ENCODE data around the gene IQSEC1. TPM values are rescaled to one million over a fixed set of nuclear protein-coding genes. Genes with fewer than 3 reads are reported as not detected.

Gene IQSEC1
- total and polyA plus RNA-seq, 2 donors (not counting 3 experiments of a cell fraction or from before 2014, with no cell fraction given), result 5.2 to 18.0 TPM

DNA sequence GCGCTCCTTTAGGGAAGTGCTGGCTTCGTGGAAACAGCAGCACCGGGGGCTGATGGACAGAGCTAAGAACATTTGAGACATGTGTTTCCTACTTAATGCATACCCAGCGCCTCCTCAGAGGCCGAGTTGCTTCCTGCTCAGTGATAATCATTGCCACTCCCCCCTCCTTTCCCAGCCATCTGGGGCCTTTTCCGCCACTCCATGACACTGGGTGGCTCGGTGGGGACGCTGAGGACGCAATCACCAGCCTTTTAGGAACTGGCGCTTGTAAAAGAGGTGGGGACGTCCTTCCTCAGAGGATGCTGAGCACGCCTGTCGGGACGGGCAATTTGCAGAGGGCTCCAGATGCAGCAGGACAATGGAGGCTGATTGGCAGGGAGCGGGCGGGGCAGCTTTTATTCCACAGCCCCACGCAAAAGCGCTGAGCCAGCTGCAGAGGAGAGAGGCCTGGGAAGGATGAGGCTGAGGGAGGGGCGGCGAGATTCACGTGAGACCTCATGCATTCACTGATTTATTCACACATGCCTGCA is 22.2 kb upstream of the IQSEC1 start:
- intact Hi-C loops (cut with micrococcal nuclease), result no loop called here
- no peak overlapping the region for H2AFZ ChIP-seq (ENCODE audit: low read depth, low read length)
- CTCF ChIA-PET, result interaction anchor here (1.6 kb wide), 2 partner anchors 15 to 357 kb away, joined by 3 to 6 read pairs; no protein-coding TSS in a partner anchor

More for the DNA sequence above, 22.2 kb upstream of the IQSEC1 start:
- H3K4me3 ChIP-seq (replicated peaks in 1 of 3; ENCODE audit: insufficient read depth in 1 of 3, low read depth in 1 of 3, low read length in 3 of 3), result no peak overlapping the region
- H3K4me1 ChIP-seq (ENCODE audit: control insufficient read depth, extremely low read depth, insufficient read depth, low read length), result no peaks in the 10 kb centered on the region
- H3K9me1 ChIP-seq (replicated peaks; ENCODE audit: control insufficient read depth, extremely low read depth, insufficient read depth, low read length), result no peaks in the 10 kb centered on the region
- no peak for DNase-seq (ENCODE audit: low read depth, low spot score)
- H3K9ac ChIP-seq (replicated peaks; ENCODE audit: extremely low read depth, insufficient read depth, low read length), result no peak overlapping the region
- FAIRE-seq, result no peak
- no peaks in the 10 kb centered on the region for H3K79me2 ChIP-seq (ENCODE audit: control insufficient read depth, insufficient read depth, low read length)
- BruUV-seq (replicated peaks), result no TSS peak
- no peaks in the 10 kb centered on the region for H4K20me1 ChIP-seq (replicated peaks; ENCODE audit: control insufficient read depth, extremely low read depth, insufficient read depth, low read length)
- no peaks in the 10 kb centered on the region for H3K9me3 ChIP-seq (replicated peaks; ENCODE audit: control insufficient read depth, insufficient read depth, low read length)
- POLR2A ChIA-PET, result no interaction called here
- TF ChIP-seq FOS (IDR thresholded peaks at IDR 0.05; ENCODE audit: borderline replicate concordance, insufficient read depth, low read length), result no peak
- TF ChIP-seq, protein P1, sequence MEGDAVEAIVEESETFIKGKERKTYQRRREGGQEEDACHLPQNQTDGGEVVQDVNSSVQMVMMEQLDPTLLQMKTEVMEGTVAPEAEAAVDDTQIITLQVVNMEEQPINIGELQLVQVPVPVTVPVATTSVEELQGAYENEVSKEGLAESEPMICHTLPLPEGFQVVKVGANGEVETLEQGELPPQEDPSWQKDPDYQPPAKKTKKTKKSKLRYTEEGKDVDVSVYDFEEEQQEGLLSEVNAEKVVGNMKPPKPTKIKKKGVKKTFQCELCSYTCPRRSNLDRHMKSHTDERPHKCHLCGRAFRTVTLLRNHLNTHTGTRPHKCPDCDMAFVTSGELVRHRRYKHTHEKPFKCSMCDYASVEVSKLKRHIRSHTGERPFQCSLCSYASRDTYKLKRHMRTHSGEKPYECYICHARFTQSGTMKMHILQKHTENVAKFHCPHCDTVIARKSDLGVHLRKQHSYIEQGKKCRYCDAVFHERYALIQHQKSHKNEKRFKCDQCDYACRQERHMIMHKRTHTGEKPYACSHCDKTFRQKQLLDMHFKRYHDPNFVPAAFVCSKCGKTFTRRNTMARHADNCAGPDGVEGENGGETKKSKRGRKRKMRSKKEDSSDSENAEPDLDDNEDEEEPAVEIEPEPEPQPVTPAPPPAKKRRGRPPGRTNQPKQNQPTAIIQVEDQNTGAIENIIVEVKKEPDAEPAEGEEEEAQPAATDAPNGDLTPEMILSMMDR (IDR thresholded peaks at IDR 0.05; ENCODE audit: extremely low read depth in 1 of 2, insufficient read depth in 1 of 2, low read depth in 1 of 2, low read length in 2 of 2), result no peak
- no peak for TF ChIP-seq GATA2 (IDR thresholded peaks at IDR 0.05; ENCODE audit: insufficient read depth, insufficient read length, low read depth, low read length)
- no peak for TF ChIP-seq POLR2AphosphoS5 (IDR thresholded peaks at IDR 0.05; ENCODE audit: insufficient read depth, low read depth, low read length)
- TF ChIP-seq JUN (IDR thresholded peaks at IDR 0.05; ENCODE audit: borderline replicate concordance, insufficient read depth, insufficient read length, low read depth), result no peak
- TF ChIP-seq, protein P2, sequence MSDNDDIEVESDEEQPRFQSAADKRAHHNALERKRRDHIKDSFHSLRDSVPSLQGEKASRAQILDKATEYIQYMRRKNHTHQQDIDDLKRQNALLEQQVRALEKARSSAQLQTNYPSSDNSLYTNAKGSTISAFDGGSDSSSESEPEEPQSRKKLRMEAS (IDR thresholded peaks at IDR 0.05; ENCODE audit: insufficient read depth, insufficient read length), result no peak
- no peak for TF ChIP-seq EZH2 (IDR thresholded peaks at IDR 0.05; ENCODE audit: borderline replicate concordance, low read depth, low read length, severe bottlenecking)
- no peaks in the 10 kb centered on the region for H3K36me3 ChIP-seq (ENCODE audit: control insufficient read depth in 2 of 2, extremely low read depth in 1 of 2, insufficient read depth in 2 of 2, low read length in 2 of 2)
- no peak overlapping the region for H3K4me2 ChIP-seq (ENCODE audit: insufficient read depth, low read length)
- H3K27me3 ChIP-seq (ENCODE audit: control insufficient read depth in 2 of 2, insufficient read depth in 2 of 2, low read length in 2 of 2), result peaks cover 3 to 6% of the 10 kb centered on the region in 2 experiments
- no peak overlapping the region for H3K27ac ChIP-seq (ENCODE audit: insufficient read depth, low read depth, low read length)
- dilution Hi-C loops (cut with MboI; ENCODE audit: extremely low pct_ligation_motif_present, low sequenced_read_pairs), result loop anchor here (25.0 kb wide), 1 partner anchor 367 kb away; no protein-coding TSS in a partner anchor
